Trophoblast cell (in vitro differentiated cells and primary cell): Measurements from ENCODE around the gene CC2D2B.
"Not testable (repeated sequence)": the region's sequence is repeated elsewhere in the genome, so short reads cannot be mapped to it uniquely, and the experiment has no call there.

ENCODE experiments used
- DNase-seq, 2 donors: peaks; one replicate each; pipeline ENCODE4 v3.0.0-alpha.2; 2016
- H2AFZ ChIP-seq: 2 replicates; pipeline ENCODE4 v1.6.1; 2013; ENCODE audit warnings: low read length, moderate library complexity, mild to moderate bottlenecking; ENCODE audit not compliant: insufficient read depth, poor library complexity
- H2AK5ac ChIP-seq: 2 replicates; pipeline ENCODE4 v1.6.1; 2013; ENCODE audit warnings: mild to moderate bottlenecking, low read length
- H2BK120ac ChIP-seq: 2 replicates; pipeline ENCODE4 v1.6.1; 2013; ENCODE audit warnings: low read length, mild to moderate bottlenecking, moderate library complexity; ENCODE audit not compliant: insufficient read depth, poor library complexity
- H2BK12ac ChIP-seq: 2 replicates; pipeline ENCODE4 v1.6.1; 2013; ENCODE audit warnings: mild to moderate bottlenecking, low read length, moderate library complexity
- H2BK5ac ChIP-seq: 2 replicates; pipeline ENCODE4 v1.6.1; 2013; ENCODE audit warnings: low read length, low read depth, moderate library complexity, mild to moderate bottlenecking; ENCODE audit not compliant: poor library complexity
- H3K14ac ChIP-seq: 2 replicates; pipeline ENCODE4 v1.6.1; 2013; ENCODE audit warnings: mild to moderate bottlenecking, low read length
- H3K18ac ChIP-seq: 2 replicates; pipeline ENCODE4 v1.6.1; 2013; ENCODE audit warnings: mild to moderate bottlenecking, low read length
- H3K23ac ChIP-seq: 2 replicates; pipeline ENCODE4 v1.6.1; 2013; ENCODE audit warnings: low read length
- H3K27ac ChIP-seq: 2 replicates; pipeline ENCODE4 v1.5.1; 2013; ENCODE audit warnings: low read depth, mild to moderate bottlenecking, inconsistent platforms, low read length, moderate library complexity
- H3K27me3 ChIP-seq: 2 replicates; pipeline ENCODE4 v1.6.1; 2013; ENCODE audit warnings: inconsistent platforms, mild to moderate bottlenecking, low read length, moderate library complexity; ENCODE audit not compliant: insufficient read depth
- H3K36me3 ChIP-seq, 2 experiments: 1 replicate in 1 of 2; 2 replicates in 1 of 2; pipeline ENCODE4 v1.6.1; 2013; ENCODE audit warnings: low read length in 2 of 2, mild to moderate bottlenecking in 2 of 2, moderate library complexity in 1 of 2; ENCODE audit not compliant: insufficient read depth in 2 of 2, control insufficient read depth in 1 of 2
- H3K4ac ChIP-seq: 2 replicates; pipeline ENCODE4 v1.6.1; 2013; ENCODE audit warnings: low read depth, mild to moderate bottlenecking, low read length, moderate library complexity
- H3K4me1 ChIP-seq, 2 experiments: 1 replicate in 1 of 2; 2 replicates in 1 of 2; pipeline ENCODE4 v1.6.1; 2013; ENCODE audit warnings: low read length in 2 of 2, mild to moderate bottlenecking in 2 of 2, moderate library complexity in 1 of 2; ENCODE audit not compliant: insufficient read depth in 2 of 2, control insufficient read depth in 1 of 2
- H3K4me2 ChIP-seq: 2 replicates; pipeline ENCODE4 v1.6.1; 2013; ENCODE audit warnings: inconsistent platforms, mild to moderate bottlenecking, low read length, moderate library complexity
- H3K4me3 ChIP-seq: 2 replicates; pipeline ENCODE4 v1.5.1; 2013; ENCODE audit warnings: mild to moderate bottlenecking, low read depth, low read length, inconsistent platforms
- H3K79me1 ChIP-seq: one replicate; pipeline ENCODE4 v1.6.1; 2013; ENCODE audit warnings: low read length
- H3K79me2 ChIP-seq: 2 replicates; pipeline ENCODE4 v1.6.1; 2013; ENCODE audit warnings: low read length, mild to moderate bottlenecking; ENCODE audit not compliant: control insufficient read depth, insufficient read depth, poor library complexity
- H3K9ac ChIP-seq: 2 replicates; pipeline ENCODE4 v1.6.1; 2013; ENCODE audit warnings: mild to moderate bottlenecking, low read length
- H3K9me3 ChIP-seq: 2 replicates; pipeline ENCODE4 v1.6.1; 2013; ENCODE audit warnings: low read depth, mild to moderate bottlenecking, control low read depth, inconsistent platforms, low read length; ENCODE audit not compliant: insufficient read depth
- H4K12ac ChIP-seq: 2 replicates; pipeline ENCODE4 v1.6.1; 2013; ENCODE audit warnings: low read depth, mild to moderate bottlenecking, low read length, moderate library complexity
- H4K8ac ChIP-seq: 2 replicates; pipeline ENCODE4 v1.6.1; 2013; ENCODE audit warnings: low read depth, mild to moderate bottlenecking, low read length, moderate library complexity
- H4K91ac ChIP-seq: one replicate; pipeline ENCODE4 v1.6.1; 2013; ENCODE audit warnings: low read depth, mild to moderate bottlenecking, low read length, moderate library complexity
- WGBS: extraction: QIAGEN DNeasy Blood & Tissue Kit; methylation state at CpG from one replicate; pipeline ENCODE4 v1.1.7; 2013; ENCODE audit warnings: missing lambda C conversion rate; ENCODE audit not compliant: insufficient read length, insufficient coverage; ENCODE audit errors: extremely low coverage; 5-methylcytosine and 5-hydroxymethylcytosine counted together

The CC2D2B gene

GRCh38 chr10:95896071-95896850, 11.5 kb upstream of the CC2D2B start:
- no CpG with 5 or more reads among the region's 4 CpGs for WGBS
- Histone ChIP-seq H2BK12ac (peak overlapping the region; percentile 86), H3K79me1 (peaks cover 6% of the 10 kb centered on the region), H3K4me2 (no peak overlapping the region), H3K36me3 (peaks cover 0 to 1% of the 10 kb centered on the region in 2 experiments), H3K27ac (peak overlapping the region; percentile 20), H4K91ac (peak overlapping the region; percentile 40), H3K18ac (no peak overlapping the region), H3K27me3 (no peaks in the 10 kb centered on the region), H3K4me1 (peaks cover 0 to 4% of the 10 kb centered on the region in 2 experiments), H3K23ac (no peak overlapping the region), H2BK5ac (peak overlapping the region; percentile 24), H4K8ac (peak overlapping the region; percentile 2), H3K9ac (no peak overlapping the region), H3K4me3 (no peak overlapping the region), H2AK5ac (no peak overlapping the region), H4K12ac (no peak overlapping the region), H3K9me3 (no peaks in the 10 kb centered on the region), H3K79me2 (no peaks in the 10 kb centered on the region), H3K4ac (no peak overlapping the region), H3K14ac (no peak overlapping the region), H2AFZ (no peak overlapping the region), H2BK120ac (peak overlapping the region; percentile 29)
- DNase-seq, result peak; percentile 87 to 97

DNA sequence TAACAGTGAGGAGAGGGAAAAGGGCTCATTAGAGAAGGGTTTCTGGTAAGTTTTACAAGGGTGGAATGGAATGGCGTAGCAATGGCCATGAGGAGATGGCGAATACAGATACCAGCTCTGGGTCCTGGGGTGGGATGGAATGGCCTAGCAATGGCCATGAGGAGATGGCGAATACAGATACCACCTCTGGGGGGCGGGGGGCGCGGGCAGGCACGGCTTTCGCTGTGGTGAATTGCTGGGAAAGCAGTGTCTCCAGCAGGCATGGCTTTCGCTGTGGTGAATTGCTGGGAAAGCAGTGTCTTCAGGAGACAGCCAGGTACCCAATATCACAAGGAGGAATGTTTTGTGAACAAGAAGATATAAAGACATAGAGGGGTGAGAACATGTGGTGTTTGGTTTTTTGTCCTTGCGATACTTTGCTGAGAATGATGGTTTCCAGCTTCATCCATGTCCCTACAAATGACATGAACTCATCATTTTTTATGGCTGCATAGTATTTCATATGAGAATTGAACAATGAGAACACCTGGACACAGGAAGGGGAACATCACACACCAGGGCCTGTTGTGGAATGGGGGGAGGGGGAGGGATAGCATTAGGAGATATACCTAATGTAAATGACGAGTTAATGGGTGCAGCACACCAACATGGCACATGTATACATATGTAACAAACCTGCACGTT, 1.7 kb upstream of the CC2D2B start:
- no CpG with 5 or more reads among the region's 12 CpGs for WGBS
- DNase-seq, result not testable (repeated sequence)

GRCh38 chr10:95906677-95907455, 909 bp upstream of the CC2D2B start:
- no peak overlapping the region for H3K4ac ChIP-seq
- H2AFZ ChIP-seq, result peak overlapping the region; percentile 38
- H3K4me2 ChIP-seq, result peak overlapping the region; percentile 79
- H3K18ac ChIP-seq, result peak overlapping the region; percentile 55
- DNase-seq, result peak; percentile 41 to 68
- no peak overlapping the region for H4K91ac ChIP-seq
- no peaks in the 10 kb centered on the region for H3K4me1 ChIP-seq
- no peak overlapping the region for H3K14ac ChIP-seq
- peaks cover 5% of the 10 kb centered on the region for H3K79me1 ChIP-seq
- H3K23ac ChIP-seq, result no peak overlapping the region
- H2AK5ac ChIP-seq, result no peak overlapping the region
- no peak overlapping the region for H4K12ac ChIP-seq
- H3K4me3 ChIP-seq, result peak overlapping the region; percentile 86
- H2BK5ac ChIP-seq, result peak overlapping the region; percentile 14
- peak overlapping the region; percentile 59 for H4K8ac ChIP-seq
- H3K27ac ChIP-seq, result peak overlapping the region; percentile 73
- peak overlapping the region; percentile 35 for H2BK120ac ChIP-seq
- no peak overlapping the region for H2BK12ac ChIP-seq
- no peaks in the 10 kb centered on the region for H3K9me3 ChIP-seq
- no CpG with 5 or more reads among the region's 22 CpGs for WGBS
- peaks cover 3% of the 10 kb centered on the region for H3K79me2 ChIP-seq
- no peaks in the 10 kb centered on the region for H3K36me3 ChIP-seq
- peak overlapping the region; percentile 76 for H3K9ac ChIP-seq
- H3K27me3 ChIP-seq, result no peaks in the 10 kb centered on the region

More for the DNA sequence above, 1.7 kb upstream of the CC2D2B start:
- not testable (repeated sequence) for H4K12ac ChIP-seq, H3K4ac ChIP-seq, H4K8ac ChIP-seq, H4K91ac ChIP-seq, H3K4me2 ChIP-seq, H2BK5ac ChIP-seq, H3K27ac ChIP-seq, H3K79me1 ChIP-seq, H3K79me2 ChIP-seq, H2BK120ac ChIP-seq, H2BK12ac ChIP-seq, H3K4me3 ChIP-seq, H3K14ac ChIP-seq, H3K36me3 ChIP-seq, H2AK5ac ChIP-seq, H3K9me3 ChIP-seq, H3K4me1 ChIP-seq, H3K23ac ChIP-seq, H3K27me3 ChIP-seq, H2AFZ ChIP-seq, H3K9ac ChIP-seq
- H3K18ac ChIP-seq, result peak overlapping the region; percentile 46

DNA sequence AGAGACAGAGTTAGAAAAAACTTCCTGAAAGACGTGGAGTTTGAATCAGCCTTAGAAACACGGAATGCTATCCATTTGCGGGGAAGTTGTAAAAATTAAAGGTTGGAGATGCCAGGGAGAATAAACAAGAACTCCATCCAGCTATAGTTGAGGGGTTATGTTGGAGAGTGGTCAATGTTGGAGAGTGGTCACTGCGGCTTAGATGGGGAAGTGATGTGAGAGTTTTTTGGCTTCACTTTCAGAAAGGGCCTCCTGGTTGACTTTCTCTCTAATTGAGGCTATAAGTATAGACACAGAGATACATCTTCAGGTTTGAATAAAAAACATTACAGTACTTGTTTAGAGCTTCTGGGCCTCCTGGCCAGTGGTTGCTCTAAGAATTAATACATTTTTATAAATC, 675 bp downstream of the CC2D2B start:
- peaks cover 3% of the 10 kb centered on the region for H3K79me2 ChIP-seq
- no peak overlapping the region for H4K8ac ChIP-seq
- no peak overlapping the region for H3K4me3 ChIP-seq
- no peak overlapping the region for H3K27ac ChIP-seq
- H4K91ac ChIP-seq, result no peak overlapping the region
- no peaks in the 10 kb centered on the region for H3K27me3 ChIP-seq
- H2BK12ac ChIP-seq, result no peak overlapping the region
- no peak overlapping the region for H2BK5ac ChIP-seq
- no peaks in the 10 kb centered on the region for H3K9me3 ChIP-seq
- H3K79me1 ChIP-seq, result peaks cover 5% of the 10 kb centered on the region
- no peaks in the 10 kb centered on the region for H3K4me1 ChIP-seq
- H3K23ac ChIP-seq, result no peak overlapping the region
- WGBS, result no CpG with 5 or more reads among the region's 4 CpGs
- no peak overlapping the region for H3K9ac ChIP-seq
- peak overlapping the region; percentile 79 for H3K4me2 ChIP-seq
- H2AK5ac ChIP-seq, result no peak overlapping the region
- H3K14ac ChIP-seq, result no peak overlapping the region
- H2BK120ac ChIP-seq, result no peak overlapping the region
- H3K36me3 ChIP-seq, result no peaks in the 10 kb centered on the region
- no peak overlapping the region for H4K12ac ChIP-seq
- DNase-seq, result no peak
- no peak overlapping the region for H3K18ac ChIP-seq
- H2AFZ ChIP-seq, result no peak overlapping the region
- H3K4ac ChIP-seq, result no peak overlapping the region
